Left renal cortex interstitium (tissue), 4 donors: Measurements from ENCODE around the gene RALA. TPM values are rescaled to one million over a fixed set of nuclear protein-coding genes. Genes with fewer than 3 reads are reported as not detected.
A peak's percentile ranks its signal among the peaks of the same experiment; 100 is the strongest.

Experiments used
- DNase-seq, 4 donors: peaks; one replicate each; pipeline ENCODE4 v3.0.0-alpha.2; 2013; ENCODE audit warnings: low read depth in 4 of 4, low spot score in 2 of 4, missing footprints in 1 of 4
- polyA plus RNA-seq, 4 donors: library from polyadenylated mRNA; unstranded; fragments of 120-200 nt; gene quantifications; one replicate each; pipeline ENCODE4 v1.2.1, GENCODE V29; 2013; ENCODE audit not compliant: insufficient read length in 4 of 4

Gene RALA
- 10 to 100 TPM; 58.8 to 71.9 (median 66.8) TPM for polyA plus RNA-seq

DNA sequence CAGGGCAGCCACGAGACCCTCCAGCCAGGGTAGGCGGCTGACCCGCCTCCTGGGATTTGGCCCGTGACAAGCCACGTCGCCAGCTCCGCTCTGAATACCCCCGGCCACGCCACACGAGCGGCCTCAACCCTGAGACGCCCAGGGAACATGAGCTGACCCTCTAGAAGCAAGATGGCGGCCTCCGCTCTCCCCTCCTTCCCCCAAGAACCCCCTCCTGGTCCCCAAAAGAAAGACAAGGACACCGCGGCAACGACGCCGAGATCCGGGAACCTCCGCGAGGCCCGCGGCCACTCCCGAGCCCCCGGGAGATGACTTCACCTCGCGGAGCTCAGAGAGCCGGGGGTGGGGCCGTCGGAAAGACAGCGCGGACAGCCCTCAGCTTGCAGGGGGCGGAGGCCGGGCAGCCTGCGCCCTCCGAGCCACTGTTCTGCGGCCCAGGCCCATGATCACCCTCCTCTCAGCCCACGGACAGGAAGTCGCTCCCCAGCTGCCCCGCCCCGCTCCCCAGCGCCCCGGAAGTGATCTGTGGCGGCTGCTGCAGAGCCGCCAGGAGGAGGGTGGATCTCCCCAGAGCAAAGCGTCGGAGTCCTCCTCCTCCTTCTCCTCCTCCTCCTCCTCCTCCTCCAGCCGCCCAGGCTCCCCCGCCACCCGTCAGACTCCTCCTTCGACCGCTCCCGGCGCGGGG, at the start of gene RALA:
RALA (plus strand) TSS at position 526 of the 685 bp plus-strand sequence. CDS start 63,096 bp downstream, outside the sequence.
- DNase-seq, result peak in 3 of 4 donors; percentile 81 to 90 (median 86)

DNA sequence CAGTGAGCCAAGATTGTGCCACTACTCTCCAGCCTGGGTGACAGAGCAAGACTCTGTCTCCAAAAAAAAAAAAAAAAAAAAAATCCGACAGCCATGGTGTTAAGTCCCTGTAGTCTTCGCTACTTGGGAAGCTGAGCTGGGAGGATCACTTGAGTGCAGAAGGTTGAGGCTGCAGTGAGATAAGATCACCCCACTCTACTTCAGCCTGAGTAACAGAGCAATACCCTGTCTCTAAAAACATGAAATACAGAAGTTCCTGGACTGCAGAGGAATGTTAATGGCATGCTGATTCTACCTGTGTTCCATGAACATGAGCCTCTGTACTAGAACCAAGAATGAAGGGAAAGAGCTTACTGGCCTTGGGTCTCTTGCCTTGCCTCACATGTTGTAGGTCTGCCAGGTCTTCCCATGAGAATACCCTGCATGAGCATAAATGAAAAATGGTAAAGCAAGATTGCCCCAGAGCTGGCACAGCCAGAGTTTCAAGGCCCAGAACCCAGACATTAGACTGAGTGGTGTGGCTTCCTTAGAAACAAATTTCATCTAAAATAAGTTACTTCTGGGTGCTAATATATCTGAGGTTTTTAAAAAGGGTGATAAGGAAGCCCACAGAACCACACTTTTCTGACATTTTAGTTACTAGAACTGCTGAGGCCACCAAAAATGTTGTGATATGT, 48.6 kb upstream of the RALA start:
- DNase-seq, result no peak

GRCh38 chr7:39577229-39577874, 46.0 kb upstream of the RALA start:
- DNase-seq, result no peak

DNA sequence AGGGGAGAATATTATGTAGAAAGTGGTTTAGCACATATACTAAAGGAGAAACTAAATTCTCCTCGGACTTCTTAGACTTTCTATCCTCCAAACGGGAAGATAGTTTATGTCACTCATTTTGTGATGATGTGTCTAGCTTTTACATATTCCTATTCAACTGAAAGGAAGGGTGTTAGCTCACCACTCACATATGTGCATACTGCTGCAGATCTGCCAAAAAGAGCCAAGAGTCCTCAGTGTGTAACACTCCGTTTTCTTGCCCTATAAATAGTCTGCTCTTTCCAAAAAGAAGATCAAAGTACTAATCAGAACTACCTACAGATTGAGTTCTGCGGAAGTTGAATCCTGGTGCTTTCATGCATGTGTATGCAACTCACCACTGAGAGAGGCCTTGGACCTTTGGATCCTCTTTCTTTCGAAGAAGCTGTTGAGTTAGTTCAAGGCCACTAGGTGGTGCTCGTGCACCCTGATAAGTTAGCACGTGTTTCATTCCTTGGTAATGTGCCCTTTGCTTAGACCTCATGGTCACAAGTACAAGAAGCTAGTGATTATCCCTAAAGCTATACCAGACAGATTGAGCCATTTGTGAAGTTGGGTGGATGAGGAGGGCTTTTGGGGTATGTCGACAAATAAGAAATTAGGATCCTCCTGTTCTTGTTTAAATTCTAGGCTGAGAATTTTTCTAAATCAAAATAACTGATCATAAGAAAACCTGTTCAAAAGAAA, 43.1 kb upstream of the RALA start:
- DNase-seq, result peak; percentile 71 to 90 (median 74)

DNA sequence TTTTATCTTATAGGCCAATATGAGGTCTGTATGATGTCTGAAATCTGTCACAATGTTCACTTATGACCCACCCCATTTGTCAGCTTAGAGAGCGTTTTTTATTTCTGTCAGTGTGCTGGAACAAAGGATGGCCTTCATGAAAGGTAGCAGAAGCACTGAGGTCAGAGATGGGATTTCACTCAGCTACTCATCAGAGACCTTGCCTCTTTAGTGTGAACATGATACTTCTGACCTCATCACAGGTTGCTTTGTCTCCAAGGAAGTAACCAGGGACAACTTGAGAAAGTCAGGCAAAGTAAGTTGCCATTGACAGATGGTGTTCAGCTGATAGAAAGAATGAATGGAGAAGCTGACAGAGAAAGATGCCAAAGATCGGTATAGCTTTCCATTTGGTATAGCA, 40.8 kb upstream of the RALA start:
- no peak for DNase-seq

- DNase-seq, result no peak
Measured at GRCh38 chr7:39583539-39583938, 39.8 kb upstream of the RALA start.

DNA sequence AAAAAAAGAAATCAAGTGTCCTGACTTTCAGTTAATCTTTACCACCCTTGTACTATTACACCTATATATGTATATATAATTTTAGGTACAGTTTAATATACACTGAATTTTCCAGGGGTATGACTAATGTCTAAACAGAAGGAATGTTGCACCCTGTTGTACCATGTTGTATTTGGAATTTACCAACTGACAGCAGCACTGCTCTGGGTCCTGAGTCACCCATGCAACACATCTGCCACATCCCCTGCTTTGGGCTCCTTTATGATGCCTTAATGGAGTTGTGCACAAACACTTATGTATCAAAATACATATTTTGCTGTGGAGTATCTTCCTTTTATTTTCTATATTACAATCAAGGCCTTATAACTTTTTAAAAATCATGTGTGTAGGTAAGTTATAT, 36.0 kb upstream of the RALA start:
- DNase-seq, result no peak

- no peak for DNase-seq
Measured at GRCh38 chr7:39588416-39588815, 35.0 kb upstream of the RALA start.

- no peak for DNase-seq
Measured at GRCh38 chr7:39589323-39590111, 33.9 kb upstream of the RALA start.

GRCh38 chr7:39592586-39592985, 30.8 kb upstream of the RALA start:
- no peak for DNase-seq

- DNase-seq, result no peak
Measured at GRCh38 chr7:39594988-39595620, 28.3 kb upstream of the RALA start.

DNA sequence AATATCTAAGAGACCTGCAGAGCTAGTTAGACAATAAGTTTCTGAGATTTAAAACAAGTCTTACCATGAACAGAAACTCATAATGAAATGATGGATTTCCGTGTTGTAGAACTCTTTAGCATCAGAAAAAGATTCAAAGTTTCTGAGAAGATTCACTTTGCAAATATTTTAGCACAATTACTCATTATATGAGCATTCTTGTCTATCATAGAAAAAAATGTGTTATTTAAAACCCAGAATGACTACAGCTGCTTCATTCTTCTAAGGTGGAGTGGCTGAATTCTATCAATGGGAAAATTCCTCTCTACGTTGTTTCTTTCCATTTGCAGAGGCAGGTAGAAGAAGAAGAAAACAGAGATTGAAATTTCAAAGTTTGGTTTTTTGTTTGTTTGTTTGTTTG, 21.0 kb upstream of the RALA start:
- DNase-seq, result no peak

GRCh38 chr7:39603924-39604323, 19.4 kb upstream of the RALA start:
- DNase-seq, result no peak

GRCh38 chr7:39605087-39605486, 18.3 kb upstream of the RALA start:
- DNase-seq, result no peak

DNA sequence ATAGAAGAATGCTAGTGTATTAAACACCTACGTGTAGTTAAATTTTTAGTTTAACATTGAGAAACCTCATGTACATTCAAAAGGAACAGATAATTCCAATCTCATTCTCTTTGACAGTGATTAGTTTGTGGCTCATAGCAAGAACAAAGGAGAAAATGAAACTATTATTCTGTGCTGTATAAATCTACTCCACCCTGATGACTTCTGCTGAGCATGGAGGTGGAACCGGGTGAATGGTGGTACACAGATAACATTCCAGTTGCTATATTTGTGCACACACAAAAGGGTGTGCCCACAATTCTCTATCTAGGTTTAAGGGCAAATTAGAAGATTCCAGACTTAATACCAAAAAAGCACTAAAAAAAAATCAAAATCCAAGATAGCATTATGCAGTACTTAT, 17.0 kb upstream of the RALA start:
- no peak for DNase-seq

GRCh38 chr7:39606941-39607340, 16.4 kb upstream of the RALA start:
- DNase-seq, result no peak

DNA sequence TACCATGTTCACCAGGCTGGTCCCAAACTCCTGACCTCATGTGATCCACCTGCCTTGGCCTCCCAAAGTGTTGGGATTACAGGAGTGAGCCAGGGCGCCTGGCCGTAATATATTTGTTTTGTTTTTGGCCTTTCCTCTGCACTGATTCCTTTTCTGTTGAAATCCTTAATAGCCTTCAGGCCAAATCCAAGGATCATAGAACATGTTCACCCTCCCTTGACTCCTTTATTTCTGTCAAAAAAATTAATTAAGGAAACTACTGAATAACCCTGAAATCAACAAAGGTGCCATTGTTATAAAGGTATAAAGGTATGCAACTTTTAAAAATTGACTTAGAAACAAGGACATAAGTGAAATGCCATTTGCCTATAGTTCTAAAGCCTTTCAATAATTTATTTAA, 15.5 kb upstream of the RALA start:
- DNase-seq, result no peak

DNA sequence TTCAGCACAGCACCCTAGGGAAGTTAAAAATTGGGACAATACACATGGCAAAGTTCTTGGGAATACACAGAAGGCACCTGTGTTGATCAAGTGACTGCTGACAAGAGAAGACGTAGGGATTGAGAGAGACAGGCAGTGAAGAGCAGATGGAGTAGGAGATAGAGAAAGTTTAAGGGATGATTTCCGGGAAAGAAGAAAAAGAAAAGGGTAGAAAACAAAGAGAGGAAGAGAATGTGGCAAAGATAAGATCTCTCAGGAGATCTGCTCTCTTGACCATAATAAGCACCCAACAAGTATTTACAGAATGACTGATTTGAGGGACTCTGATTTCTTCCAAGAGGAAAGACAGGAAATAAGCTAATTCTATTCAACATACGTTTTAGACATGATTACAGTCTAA, 15.1 kb upstream of the RALA start:
- no peak for DNase-seq

GRCh38 chr7:39609113-39609934, 14.0 kb upstream of the RALA start:
- DNase-seq, result no peak
